HG02885 (cell line): ENCODE measurements around the gene CYP2A6.

Source experiments
- ATAC-seq: cut with Tn5 transposase; IDR thresholded peaks from one replicate; pipeline ENCODE4 v1.9.1; 2021; ENCODE audit warnings: mild to moderate bottlenecking; ENCODE audit not compliant: unreplicated experiment, poor library complexity

Gene CYP2A6

DNA sequence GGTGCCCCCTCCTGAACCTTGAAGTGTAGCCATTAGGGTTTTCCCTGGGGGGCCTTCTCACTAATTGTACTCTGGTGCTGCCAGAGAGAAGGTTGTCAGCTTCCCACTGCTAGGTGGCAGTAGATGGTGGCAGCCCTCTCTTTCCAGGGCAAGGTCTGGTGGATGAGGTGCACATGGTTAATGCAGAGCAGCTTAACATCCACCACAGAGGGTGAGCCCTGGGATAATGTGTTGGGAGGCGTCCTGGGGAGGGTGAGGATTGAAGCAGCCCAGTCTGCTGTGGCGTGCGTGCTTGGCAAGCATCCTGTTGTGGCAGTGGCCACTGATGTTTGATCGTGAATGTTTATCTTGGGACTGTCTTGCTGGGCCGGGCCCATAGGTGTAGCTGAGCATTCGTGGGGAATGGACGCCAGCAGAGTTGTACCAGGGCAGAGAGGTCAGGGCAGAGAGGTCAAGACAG, 45.4 kb downstream of the CYP2A6 start:
- no peak for ATAC-seq

DNA sequence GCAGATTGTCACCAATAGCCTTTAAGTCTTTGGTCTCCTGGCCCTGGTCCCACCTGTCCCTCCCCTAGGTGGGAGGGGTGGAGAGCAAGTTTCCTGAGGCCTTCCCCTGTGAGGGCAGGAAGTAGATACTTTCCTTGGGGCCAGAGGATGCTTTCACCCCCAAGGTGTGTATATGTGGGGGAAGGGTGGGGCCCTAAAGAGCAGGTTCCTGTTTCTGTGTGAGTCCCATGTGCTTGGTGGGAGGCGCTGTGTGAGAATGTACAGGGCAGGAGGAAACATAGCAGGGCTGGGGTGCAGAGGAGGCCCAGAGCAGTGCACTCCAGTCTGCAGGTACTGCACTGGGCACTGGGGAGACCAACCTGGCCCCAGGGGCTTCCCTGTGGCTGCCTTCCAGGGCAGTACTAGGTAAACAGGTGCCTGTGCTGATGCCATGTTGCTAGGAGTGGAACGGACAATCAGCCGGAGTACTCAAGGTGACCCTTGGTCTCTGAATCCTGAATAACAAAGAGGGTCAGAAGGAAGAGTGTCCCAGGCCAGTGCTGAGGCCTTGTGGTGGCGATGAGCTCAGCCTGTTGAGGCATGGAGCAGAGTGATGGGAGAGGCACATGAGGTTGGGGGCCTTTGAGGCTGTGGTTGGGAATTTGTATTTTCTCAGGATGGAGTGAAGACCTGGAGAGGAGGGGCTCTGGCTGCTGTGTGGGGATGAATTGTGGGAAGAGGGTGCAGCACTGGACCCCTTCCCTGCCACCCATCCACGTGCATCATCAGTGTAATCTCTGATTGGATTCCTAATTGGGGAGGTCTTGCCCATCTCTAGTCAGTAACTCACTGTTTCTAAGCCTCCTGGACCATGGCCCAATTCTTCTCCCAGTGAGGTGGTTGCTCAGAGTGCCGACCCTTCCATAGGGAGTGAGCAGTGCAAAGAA, 46.1 kb downstream of the CYP2A6 start:
- no peak for ATAC-seq

DNA sequence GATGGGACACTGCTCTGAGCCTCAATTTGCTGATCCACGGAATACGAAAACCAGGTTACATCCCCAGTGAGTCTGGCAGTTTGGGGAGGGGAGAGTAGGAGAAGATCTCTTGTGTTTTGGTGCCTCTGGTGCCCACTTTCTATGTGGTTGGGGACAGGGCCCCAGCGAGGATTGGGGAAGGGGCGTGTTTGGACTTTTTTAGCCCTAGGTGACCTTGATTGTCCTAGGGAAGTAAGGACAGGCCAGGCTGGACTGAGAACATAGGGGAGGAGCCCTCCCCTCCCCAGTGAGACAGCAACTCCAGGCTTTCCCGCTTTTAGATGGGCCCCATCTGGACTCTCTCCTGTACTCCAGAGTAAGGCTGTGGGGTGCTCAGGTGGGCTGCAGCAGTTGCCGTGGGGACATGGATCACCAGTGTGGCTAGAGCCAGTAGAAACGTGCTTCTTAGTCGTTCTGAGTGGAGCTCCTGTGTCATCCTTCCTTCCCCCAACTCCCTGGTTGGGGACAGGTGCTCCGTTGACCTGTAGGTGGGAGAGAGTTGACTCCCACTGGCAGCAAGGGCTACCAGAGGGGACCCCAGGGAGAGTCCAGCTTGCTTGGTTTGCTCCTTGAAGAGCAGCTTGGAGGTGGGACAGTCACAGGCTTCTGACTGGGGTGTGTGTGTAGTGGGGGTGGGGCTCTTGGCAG, 46.9 kb downstream of the CYP2A6 start:
- no peak for ATAC-seq

DNA sequence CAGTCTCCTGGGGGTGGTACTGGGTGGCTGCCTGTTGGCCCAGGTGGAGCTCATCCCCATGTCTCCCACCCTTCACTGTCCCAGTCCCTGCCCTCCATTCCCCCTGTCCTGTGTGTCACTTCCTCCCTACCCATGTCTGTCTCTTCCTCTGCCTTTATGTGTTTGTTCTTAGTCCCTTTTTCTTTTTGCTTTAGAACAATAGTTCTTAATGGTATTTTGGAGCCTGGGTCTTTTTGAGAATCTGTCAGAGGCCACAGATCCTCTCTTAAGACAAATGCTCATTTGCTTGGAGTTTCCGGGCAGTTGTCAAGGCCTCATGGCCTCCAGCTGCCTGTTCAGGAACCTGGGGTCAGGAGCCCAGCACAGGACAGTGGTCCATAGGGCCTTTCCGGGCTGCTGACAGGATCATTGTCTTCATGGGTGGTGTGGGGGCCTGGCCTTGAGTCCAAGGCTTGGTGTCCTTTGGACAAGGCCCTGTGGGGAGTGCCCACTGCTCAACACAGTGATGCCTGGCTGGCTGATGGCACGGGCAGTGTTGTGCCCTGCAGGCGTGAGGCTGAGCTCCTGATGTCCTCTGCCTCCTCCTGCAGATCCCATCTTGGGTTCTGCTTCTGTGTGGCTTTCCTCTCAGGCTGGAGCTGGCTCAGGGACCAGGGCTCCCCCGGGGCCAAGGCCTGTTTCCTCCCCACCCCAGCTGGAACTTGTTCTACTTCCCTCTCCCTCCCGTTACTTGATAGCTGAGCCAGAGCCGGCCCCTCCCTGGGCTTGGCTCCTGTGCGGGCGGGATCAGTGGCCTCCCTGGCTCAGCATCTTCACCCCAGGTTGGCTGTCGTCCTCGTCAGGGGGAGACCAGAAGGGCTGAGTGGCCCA, 47.7 kb downstream of the CYP2A6 start:
- ATAC-seq = no peak

DNA sequence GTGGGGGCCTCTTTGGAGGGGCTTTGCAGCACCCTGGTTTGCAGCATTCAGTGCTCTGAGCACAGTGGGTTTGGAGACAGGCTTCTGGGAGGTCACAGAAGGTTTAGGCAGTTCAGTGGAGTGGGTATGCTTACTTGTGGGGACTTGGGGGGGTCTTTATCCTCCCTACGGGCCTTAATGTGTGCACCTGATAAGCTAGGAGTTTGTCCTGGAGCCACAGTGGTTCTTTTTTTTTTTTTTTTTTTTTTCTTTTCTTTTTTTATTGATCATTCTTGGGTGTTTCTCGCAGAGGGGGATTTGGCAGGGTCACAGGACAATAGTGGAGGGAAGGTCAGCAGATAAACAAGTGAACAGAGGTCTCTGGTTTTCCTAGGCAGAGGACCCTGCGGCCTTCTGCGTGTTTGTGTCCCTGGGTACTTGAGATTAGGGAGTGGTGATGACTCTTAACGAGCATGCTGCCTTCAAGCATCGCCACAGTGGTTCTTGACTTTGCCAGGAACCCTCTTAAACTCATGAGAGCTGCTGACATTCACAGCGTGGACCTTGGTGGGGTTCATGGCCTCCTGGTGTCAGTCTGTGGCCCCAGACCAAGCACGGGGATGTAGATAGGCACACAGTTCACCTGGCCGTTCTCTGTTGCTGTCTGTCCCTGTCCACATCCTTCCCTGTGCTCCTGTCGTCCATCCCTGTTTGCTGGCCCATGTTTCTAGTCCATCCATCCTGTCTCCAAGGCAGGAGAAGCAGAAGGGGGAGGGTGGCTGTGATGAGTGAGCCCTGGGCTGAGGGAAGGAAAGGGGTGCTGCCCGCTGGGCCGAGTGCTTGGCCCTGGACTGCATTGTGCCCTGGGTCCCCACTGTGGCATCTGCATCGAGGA, 48.6 kb downstream of the CYP2A6 start:
- no peak for ATAC-seq

DNA sequence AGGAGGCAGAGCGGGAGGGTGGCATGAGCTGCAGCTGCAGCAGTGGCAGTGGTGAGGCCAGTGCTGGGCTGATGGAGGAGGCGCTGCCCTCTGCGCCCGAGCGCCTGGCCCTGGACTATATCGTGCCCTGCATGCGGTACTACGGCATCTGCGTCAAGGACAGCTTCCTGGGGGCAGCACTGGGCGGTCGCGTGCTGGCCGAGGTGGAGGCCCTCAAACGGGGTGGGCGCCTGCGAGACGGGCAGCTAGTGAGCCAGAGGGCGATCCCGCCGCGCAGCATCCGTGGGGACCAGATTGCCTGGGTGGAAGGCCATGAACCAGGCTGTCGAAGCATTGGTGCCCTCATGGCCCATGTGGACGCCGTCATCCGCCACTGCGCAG, 49.3 kb downstream of the CYP2A6 start:
- no peak for ATAC-seq

DNA sequence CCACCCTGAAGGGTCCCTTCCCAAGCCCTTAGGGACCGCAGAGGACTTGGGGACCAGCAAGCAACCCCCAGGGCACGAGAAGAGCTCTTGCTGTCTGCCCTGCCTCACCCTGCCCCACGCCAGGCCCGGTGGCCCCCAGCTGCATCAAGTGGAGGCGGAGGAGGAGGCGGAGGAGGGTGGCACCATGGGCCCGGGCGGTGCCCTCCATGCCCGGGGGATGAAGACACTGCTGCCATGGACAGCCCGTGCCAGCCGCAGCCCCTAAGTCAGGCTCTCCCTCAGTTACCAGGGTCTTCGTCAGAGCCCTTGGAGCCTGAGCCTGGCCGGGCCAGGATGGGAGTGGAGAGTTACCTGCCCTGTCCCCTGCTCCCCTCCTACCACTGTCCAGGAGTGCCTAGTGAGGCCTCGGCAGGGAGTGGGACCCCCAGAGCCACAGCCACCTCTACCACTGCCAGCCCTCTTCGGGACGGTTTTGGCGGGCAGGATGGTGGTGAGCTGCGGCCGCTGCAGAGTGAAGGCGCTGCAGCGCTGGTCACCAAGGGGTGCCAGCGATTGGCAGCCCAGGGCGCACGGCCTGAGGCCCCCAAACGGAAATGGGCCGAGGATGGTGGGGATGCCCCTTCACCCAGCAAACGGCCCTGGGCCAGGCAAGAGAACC, 49.8 kb downstream of the CYP2A6 start:
- ATAC-seq = no peak

DNA sequence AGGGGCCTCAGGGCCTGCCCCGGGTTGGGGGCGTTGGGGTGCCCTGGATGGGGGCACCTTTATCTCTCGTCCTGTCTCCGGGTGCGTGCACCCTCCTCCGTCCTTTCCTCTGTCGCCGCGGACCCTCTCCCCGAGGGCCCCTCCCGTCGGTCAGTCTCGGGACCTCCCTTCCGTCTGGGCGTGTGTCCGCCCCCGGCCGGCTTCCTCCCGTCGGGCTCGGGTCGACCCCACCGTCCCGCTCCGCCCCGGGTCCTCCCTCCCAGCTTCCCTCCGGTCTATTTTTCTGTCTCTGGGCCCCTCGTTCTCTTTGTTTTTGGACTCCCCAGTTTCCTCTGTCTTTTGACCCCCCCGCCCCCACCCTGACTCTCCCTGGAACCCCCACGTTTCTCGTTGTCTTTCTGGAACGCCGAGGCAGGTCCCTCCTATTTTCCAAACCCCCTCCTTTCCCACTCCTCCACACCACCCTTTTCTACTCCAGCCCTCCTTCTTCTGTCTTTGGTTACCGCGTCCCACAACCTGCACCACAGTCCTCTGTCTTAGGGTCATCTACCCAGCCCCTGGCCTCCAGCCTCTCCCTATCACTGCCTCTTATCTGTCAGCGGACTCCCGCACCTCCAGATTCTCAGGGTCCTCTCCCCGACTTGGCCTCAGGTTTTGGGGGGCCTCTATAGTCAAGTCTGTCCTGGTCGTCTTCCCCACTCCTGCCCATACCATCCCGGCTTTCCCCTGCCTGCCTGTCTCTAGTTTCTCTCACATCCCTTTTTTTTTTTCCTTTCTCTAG, 50.5 kb downstream of the CYP2A6 start:
- no peak for ATAC-seq

DNA sequence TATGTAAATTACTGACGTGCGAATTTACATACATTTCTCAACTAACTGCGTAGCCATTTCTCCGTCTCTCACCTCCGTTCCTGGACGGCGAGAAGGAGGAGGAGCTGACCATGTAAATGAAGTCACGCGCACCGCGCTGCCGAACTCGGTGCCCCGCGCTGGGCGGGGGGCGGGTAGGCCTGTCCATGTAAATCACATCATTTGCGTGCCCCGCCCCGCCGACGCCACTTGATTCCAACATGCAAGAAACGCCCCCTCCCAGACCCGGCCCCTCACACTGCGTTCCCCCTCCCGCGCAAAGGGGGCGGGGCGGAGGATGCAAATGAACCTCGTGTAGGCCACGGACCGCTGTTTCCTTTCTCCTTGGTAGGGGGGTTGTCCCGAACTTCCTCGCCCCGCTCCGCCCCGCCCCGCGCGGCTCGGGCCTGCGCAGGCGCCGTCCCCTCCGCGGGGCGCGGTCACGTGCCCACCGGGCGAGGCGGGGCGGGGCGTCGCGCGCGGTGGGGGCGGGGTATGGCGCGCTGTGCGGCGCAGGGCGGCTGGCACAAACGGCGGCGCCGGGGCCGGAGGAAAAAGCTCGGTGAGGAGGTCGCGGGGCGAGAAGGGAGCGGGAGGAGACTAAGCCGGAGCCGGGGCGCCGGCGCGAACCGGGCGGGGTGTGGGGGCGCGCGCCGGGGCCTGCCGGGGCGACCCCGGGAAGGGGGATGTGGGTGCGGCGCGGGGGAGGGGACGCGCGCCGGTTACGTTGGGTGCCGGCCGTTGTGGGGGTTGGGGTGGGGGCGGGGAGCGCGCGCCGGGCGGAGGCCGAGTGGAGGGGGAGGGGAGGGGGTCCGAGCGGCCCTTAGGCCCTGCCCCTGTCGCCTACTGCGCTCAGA, 51.3 kb downstream of the CYP2A6 start, which contains the start of gene EGLN2:
TSS of gene EGLN2 (plus strand) at position 509 of the 875 bp plus-strand sequence. CDS start 1,382 bp downstream, outside the sequence.
- peak; percentile 80 for ATAC-seq

DNA sequence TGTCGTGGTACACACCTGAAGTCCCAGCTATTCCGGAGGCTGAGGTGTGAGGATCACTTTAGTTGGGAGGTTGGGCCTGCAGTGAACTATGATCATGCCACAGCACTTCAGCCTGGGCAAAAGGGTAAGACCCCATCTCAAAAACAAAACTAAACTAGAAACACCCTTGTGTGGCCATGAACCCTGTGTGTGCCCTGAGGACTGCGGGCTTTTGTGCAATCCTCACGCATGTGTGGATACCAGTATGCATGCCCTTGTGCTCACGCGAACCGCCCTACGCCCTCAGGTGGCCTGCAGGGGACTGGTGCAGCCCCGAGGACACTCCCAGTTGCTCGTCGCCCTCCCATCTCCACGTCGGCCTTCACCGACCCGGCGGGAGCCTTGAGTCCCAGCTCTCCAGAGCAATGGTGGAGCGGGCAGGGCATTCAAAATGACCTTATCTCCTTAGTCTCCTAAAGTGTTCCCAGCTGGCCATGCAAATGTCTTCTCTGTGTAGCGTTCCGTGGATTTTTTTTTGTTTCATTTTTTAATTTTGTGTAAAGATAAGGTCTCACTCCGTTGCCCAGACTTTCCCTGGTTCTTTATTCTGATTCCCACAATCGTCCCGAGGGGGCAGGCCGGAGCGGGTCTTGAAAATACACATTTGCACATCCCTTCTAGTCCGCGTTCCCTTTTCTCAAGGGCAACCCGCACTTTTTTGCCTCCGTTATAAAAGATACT, 52.1 kb downstream of the CYP2A6 start:
- ATAC-seq = peak; percentile 19

DNA sequence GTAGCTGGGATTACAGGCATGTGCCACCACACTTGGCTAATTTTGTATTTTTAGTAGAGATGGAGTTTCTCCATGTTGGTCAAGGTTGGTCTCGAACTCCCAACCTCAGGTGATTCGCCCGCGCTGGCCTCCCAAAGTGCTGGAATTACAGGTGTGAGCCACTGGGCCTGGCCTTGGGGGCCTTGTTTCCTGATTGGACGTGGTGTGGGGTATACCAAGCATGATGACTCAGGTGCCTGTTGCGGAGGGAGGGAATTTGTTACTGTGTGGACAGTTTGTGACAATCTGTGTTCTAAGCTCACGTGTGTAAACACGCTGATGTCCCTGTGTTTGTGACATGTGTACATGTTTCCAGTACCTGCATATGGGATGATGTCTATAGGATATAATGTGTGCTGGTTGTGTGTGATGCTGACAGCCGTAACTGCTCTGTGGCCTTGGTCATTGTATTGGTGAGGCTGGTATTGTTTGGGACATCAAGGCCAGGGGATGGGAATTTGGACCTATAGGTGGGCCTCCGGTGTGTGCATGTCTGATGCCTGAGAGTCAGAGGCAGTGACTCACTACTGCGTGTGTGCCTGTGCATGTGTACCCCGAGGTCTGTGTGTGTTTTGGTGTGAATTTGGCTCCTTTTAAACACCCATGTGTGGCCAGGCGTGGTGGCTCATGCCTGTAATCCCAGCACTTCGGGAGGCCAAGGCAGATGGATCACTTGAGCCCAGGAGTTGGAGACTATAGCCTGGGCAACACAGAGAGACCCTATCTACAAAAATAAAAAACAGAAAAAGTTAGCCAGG, 52.9 kb downstream of the CYP2A6 start:
- ATAC-seq = no peak
